Fibroblast of upper back skin (primary cell): ENCODE measurements around the gene TPK1.
"Not testable (repeated sequence)": the region's sequence is repeated elsewhere in the genome, so short reads cannot be mapped to it uniquely, and the experiment has no call there.

ENCODE experiments used
- DNase-seq: peaks from one replicate; pipeline ENCODE4 v3.0.0-alpha.2; 2013

Gene TPK1

DNA sequence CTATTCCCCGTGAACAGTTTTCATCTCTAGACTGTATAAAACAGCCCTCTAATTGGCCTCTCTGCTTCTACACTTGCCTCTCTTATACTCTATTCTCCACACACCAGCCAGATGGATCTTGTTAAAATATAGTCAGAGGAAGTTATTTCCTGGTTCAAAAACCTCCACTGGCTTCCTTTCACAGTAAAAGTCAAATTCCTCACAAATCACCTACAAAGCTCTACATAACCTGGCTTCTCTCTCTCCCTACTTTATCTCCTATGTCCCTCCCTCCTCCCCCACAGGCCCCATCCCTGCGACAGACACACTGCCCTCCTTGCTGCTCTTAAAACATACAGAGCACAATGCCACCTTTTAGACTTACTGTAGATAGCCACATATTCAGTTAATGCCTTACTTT is 60.1 kb downstream of the TPK1 start:
- no peak for DNase-seq

DNA sequence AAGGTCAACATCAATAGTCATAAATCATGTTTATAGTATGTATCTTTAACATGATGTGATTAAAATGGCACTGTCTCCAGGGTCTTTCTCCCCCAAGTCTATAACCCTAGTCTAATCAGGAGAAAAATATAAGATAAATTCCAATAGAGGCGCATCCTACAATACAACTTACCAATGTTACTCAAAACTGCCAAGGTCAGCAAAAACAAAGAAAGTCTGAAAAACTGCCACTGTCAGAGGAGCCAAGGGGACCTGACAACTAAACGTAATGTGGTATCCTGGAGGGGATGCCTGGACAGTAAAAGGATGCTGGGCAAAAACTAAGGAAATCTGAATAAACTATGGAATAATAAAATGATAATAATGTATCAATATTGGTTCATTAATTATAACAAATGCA is 63.9 kb downstream of the TPK1 start:
- DNase-seq, result no peak

GRCh38 chr7:144771174-144771573 is 64.7 kb downstream of the TPK1 start:
- no peak for DNase-seq

DNA sequence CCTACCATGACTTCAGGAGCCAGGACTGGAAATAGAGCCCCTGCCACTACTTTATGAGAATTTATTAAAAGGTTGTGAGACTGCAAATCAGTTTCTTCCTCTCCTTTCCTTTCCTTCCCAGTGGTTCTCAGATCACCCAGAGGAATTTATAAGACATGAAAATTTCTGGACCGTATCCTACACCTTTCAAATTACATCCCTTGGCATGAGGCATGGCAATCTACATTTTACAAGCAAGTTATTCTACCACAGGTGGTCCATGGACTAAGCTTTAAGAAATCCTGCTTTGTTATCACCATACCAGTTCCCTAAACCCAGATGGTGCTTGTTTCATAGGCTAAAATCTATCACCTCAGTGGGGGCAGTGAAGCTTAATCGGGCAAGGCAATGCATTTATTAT is 66.5 kb downstream of the TPK1 start:
- no peak for DNase-seq

DNA sequence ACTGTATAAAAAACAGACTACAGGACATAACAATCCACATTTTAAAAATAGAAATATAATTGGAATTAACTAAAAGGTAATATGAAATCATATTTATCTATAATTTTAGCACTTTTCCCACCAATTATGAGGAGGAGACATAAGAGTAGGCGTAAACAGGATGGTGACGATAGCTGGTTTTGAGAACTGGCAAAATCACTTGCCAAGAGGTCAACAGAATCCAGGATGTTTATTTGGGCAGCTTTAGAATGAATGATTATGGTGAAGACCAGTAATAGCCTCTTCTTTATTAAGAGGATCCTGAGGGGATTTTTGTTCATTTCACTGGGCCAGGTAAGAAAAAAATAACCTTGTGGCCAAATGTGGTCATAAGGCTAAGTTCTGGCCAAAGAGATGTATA is 67.2 kb downstream of the TPK1 start:
- DNase-seq, result no peak

DNA sequence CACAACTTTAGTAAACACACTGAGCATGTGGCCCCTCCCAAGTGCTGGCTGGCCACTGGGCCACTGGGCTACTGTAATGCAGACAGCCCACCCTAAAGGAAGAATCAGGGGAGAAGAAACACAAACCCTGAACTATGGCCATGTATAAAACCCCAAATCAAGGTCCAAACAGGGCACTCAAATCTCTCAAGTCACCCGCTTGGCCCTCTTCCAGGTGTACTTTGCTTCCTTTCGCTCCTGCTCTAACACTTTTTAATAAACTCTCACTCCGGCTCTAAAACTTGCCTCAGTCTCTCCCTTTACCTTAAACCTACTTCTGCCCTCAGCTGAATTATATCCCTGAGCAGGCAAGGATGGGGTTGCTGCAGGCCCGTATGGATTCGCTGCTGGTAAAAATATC is 72.6 kb downstream of the TPK1 start:
- no peak for DNase-seq

GRCh38 chr7:144762853-144763252 is 73.0 kb downstream of the TPK1 start:
- no peak for DNase-seq

DNA sequence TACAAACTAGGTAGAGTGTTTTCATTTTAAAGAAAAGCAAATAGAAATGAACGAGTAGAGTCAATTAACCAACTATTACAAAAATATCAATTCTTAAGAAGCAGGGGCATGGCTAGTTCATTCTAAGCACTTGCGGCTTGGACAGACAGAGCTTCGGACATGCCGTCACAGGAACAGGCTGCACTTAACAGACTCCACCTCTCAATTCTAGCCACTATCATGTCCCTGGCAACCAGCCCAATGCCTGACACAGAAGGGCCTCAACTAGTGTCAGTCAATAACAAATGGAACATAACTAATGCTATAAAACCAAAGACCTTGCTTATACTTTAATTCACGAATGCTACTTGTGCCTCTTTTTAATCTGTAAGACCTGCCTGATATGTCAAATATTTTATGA is 74.4 kb downstream of the TPK1 start:
- no peak for DNase-seq

DNA sequence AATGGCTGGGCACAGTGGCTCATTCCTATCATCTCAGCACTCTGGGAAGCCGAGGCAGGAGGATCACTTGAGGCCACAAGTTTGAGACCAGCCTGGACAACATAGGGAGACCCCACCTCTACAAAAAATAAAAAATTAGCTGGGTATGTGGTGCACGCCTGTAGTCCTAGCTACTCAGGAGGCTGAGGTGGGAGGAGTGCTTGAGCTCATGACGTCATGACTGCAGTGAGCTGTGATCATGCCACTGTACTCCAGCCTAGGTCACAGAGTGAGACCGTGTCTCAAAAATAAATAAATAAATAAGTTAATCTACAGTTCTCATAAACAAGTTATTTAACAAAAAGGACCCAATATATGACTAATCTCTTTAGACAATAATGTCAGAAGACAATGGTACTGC is 76.2 kb downstream of the TPK1 start:
- DNase-seq, result no peak

GRCh38 chr7:144747936-144748335 is 87.9 kb downstream of the TPK1 start:
- DNase-seq, result no peak

- DNase-seq, result peak; percentile 21
Measured at GRCh38 chr7:144738708-144739314, 97.0 kb downstream of the TPK1 start.

- DNase-seq, result no peak
Measured at GRCh38 chr7:144738146-144738545, 97.7 kb downstream of the TPK1 start.

GRCh38 chr7:144736880-144737493 is 98.9 kb downstream of the TPK1 start:
- no peak for DNase-seq

GRCh38 chr7:144735505-144736276 is 100.2 kb downstream of the TPK1 start:
- no peak for DNase-seq

DNA sequence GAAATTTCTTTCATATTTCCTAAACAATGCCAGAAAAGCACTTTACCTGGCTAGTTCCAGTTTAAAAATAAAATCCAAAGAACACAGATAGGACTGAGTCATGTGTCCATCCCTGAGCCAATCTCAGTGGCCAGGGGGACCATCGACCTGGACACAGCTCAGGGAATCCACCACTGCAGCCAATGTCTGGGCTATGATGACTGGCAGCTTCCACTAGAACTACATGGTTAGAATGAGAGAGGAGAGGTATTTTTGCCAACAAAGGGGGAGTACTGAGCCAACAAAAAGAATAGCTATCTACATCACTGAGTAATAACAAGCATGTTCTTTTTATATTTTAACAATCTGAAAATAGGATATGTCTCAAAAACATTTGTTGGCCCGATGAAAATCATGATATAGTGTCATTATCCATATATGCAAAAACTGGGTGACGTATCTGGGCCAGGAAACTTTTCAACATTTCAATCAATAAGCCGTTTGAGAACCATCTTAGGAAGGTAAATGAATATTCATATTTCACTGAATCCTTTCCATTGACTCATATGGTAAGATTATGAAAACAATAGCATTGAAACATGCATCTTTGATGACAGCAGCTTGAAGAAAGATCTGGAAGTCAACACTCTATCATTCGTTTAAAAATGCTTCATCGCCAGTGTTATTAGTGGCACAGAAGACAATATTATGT is 104.0 kb downstream of the TPK1 start:
- no peak for DNase-seq

- no peak for DNase-seq
Measured at GRCh38 chr7:144730224-144730623, 105.6 kb downstream of the TPK1 start.

- DNase-seq, result no peak
Measured at GRCh38 chr7:144729226-144729625, 106.6 kb downstream of the TPK1 start.

DNA sequence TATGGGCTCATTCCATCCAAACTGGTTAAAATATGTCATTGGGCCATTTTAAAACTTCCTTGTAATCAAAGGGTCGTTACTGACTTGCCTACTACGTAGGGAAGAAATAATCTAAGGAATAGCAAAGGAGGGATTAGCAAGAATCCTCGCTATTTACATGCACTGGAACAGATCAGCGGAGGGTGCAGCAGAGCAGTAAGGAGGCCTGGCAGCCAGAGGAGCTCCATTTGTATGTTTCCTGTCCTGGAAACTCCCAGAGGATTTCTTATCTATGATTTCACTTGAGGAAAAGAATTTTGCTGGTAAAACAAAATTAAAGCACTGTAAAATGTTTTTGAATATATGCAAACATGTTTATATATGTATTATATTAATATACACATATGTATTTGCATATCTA is 107.3 kb downstream of the TPK1 start:
- no peak for DNase-seq

GRCh38 chr7:144726840-144727239 is 109.0 kb downstream of the TPK1 start:
- DNase-seq, result not testable (repeated sequence)

- DNase-seq, result no peak
Measured at GRCh38 chr7:144725070-144725469, 110.8 kb downstream of the TPK1 start.

DNA sequence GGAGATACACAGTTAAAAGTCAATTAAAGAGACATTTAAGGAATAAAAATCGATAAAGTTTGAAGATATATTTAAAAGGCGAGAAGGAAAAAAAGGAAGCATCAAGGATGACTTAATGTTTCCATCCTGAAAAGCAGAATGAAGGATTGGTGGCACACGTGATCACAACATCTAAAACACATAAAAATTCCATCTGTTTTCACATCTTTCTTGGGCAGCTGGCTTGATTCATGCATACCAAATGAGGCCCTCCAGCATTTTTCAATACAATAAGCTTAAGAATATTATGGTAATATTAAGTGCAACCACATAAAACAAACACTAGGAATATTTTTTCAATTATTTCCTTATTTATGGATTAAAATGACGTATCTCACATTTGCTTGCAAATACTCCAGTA is 112.6 kb downstream of the TPK1 start:
- no peak for DNase-seq

- DNase-seq, result no peak
Measured at GRCh38 chr7:144720710-144721109, 115.1 kb downstream of the TPK1 start.

DNA sequence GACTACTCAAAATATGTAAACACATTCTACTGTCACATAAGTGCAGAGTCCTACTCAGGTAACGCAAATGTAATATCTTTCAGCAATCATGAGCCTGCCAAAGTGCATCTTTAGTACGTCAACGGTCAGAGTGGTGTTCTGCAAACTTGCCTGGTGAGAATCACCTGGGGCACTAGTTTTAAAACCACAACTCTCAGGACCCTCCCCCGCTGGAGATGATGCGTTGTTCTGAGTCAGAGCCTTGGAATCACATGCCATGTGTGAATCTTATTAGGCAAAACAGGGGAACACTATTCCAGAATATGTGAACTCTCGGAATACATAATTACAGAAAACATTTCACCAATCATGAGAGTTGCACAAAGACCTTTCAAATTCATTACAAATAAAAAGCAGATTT is 115.7 kb downstream of the TPK1 start:
- DNase-seq, result peak; percentile 44

- no peak for DNase-seq
Measured at GRCh38 chr7:144717720-144718119, 118.1 kb downstream of the TPK1 start.
